Epithelial cell of prostate (primary cell): ENCODE data around the gene HBQ1.
"Not testable (repeated sequence)": the region's sequence is repeated elsewhere in the genome, so short reads cannot be mapped to it uniquely, and the experiment has no call there.

Source experiments
- DNase-seq: peaks from one replicate; pipeline ENCODE4 v3.0.0-alpha.2; 2011; ENCODE audit warnings: low read depth, low spot score
- H3K27ac ChIP-seq: fragments of 450-650 bp; 2 replicates; pipeline ENCODE4 v1.5.1; 2017; ENCODE audit warnings: mild to moderate bottlenecking

The HBQ1 gene

DNA sequence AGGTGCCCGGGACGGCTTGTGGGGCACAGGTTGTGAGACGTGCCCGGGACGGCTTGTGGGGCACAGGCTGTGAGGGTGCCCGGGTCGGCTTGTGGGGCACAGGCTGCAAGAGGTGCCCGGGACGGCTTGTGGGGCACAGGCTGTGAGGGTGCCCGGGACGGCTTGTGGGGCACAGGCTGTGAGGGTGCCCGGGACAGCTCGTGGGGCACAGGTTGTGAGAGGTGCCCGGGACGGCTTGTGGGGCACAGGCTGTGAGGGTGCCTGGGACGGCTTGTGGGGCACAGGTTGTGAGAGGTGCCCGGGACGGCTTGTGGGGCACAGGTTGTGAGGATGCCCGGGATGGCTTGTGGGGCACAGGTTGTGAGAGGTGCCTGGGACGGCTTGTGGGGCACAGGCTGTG lies 20.0 kb upstream of the HBQ1 start:
- H3K27ac ChIP-seq, DNase-seq: not testable (repeated sequence)

DNA sequence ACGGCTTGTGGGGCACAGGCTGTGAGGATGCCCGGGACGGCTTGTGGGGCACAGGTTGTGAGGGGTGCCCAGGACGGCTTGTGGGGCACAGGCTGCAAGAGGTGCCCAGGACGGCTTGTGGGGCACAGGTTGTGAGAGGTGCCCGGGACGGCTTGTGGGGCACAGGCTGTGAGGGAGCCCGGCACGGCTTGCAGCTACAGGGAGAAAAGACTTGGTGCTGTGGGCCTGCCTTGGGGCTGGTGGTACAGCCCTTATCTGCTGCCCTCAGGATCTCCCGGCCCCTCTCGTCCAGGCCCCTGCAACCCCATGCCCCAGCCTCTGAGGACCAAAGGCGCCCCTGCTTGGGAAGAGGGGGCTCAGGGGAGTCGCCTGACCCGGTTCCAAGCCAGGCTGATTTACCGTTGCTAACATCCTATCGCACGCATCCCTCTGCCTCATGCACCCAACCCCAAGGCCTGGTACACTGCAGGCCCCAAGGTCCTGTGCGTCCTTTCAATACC lies 19.5 kb upstream of the HBQ1 start:
- no peak for DNase-seq
- no peak overlapping the region for H3K27ac ChIP-seq

DNA sequence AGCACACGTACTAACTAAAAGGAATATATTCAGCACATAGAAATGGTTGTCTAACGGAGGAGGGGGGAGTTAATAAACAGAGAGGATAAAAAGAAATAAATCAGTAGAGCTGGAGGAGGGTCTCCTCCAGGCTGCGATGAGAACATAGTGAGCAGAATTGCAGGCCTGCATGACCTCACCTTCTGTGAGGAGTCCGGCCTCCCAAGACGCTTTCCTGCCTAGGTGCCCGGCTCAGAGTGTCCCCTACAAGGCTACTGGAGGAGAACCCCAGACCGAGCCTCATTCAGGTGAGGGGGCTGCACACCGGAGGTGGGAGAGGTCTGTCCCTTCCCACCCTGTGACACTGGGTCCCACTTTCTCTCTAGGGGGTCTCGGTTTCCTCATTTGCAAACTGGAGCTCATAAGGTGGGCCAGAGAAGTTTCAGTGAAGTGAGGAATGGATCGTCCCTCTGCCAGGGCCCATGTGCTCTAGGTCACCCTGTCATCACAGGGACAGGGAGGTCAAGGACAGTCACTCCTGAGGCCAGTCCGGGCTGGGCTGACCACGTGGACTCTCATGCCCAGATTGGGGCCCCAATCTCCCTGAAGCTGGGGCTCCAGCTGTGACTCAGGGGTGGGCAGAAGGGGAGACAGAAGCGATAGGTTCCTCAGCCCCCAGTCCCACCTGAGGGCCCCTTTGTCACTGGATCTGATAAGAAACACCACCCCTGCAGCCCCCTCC lies 17.8 kb upstream of the HBQ1 start:
- H3K27ac ChIP-seq, result no peak overlapping the region
- DNase-seq, result no peak

DNA sequence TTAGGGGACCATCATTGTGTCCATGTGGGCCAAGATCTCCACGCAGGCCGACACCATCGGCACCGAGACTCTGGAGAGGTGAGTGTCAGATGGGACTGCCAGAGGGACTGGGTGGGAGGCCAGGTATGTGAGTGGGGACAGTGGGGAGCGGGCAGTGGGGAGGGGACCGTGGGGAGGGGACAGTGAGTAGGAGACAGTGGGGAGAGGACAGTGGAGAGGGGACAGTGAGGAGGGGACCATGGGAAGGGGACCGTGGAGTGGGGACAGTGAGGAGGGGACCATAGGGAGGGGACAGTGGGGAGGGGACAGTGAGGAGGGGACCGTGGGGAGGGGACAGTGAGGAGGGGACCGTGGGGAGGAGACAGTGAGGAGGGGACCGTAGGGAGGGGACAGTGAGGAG lies 17.1 kb upstream of the HBQ1 start:
- DNase-seq, H3K27ac ChIP-seq: not testable (repeated sequence)

DNA sequence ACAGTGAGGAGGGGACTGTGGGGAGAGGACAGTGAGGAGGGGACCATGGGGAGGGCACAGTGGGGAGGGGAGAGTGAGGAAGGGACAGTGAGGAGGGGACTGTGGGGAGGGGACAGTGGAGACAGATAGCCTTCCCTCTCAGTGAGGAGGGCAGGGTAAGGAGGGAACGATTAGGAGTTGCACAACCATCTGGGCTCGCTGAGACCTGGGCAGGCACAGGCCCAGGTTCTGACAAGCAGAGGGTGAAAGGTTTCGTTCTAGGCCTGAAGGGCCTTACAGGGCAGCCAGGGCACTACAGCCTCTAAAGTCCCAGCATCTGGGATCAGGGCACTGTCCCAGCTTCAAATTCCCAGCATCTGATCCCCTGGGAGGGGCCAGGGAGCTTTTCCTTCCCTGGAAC lies 16.6 kb upstream of the HBQ1 start:
- not testable (repeated sequence) for DNase-seq, H3K27ac ChIP-seq

DNA sequence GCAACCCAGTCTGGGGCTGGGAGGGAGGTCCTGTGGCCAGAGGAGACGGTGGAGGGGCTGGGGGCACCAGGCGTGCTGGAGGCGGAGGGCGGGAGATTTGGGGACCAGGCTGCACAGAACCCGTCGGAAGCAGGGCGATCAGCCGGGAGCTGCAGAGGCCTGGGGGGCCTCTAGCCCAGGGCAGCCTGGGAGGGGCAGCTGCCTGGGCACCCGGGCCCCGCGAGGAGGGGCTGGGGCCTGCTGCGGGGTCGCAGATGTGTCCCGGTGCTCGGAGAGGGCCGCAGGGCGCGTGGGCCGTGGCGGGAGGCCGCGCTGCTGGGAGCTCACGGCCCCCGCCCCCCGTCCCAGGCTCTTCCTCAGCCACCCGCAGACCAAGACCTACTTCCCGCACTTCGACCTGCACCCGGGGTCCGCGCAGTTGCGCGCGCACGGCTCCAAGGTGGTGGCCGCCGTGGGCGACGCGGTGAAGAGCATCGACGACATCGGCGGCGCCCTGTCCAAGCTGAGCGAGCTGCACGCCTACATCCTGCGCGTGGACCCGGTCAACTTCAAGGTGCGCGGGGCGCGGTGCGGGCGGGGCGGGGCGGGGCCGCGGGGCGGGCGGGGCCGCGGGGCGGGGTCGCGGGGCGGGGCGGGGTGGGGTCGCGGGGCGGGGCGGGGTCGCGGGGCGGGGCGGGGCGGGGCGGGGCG lies 16.0 kb upstream of the HBQ1 start:
- DNase-seq, H3K27ac ChIP-seq: not testable (repeated sequence)

DNA sequence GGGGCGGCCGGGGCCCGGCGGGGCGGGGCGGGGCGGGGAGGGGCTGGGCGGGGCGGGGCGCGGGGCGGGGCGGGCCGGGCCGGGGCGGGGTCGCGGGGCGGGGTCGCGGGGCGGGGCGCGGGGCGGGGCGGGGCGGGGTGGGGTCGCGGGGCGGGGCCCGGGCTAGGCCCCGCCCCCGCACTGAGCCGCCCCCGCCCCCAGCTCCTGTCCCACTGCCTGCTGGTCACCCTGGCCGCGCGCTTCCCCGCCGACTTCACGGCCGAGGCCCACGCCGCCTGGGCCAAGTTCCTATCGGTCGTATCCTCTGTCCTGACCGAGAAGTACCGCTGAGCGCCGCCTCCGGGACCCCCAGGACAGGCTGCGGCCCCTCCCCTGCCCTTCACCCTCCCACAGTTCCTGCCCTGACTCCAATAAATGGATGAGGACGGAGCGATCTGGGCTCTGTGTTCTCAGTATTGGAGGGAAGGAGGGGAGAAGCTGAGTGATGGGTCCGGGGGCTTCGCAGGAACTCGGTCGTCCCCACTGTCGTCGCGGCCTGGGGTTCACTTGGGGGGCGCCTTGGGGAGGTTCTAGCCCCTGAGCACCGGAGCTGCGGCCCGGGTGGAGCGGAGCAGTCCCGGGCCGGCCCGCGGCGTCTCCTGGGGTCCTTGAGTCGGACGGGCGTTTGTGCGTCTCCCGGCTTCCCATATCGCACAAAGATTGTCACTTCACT lies 15.3 kb upstream of the HBQ1 start:
- H3K27ac ChIP-seq, result no peak overlapping the region
- DNase-seq, result no peak

DNA sequence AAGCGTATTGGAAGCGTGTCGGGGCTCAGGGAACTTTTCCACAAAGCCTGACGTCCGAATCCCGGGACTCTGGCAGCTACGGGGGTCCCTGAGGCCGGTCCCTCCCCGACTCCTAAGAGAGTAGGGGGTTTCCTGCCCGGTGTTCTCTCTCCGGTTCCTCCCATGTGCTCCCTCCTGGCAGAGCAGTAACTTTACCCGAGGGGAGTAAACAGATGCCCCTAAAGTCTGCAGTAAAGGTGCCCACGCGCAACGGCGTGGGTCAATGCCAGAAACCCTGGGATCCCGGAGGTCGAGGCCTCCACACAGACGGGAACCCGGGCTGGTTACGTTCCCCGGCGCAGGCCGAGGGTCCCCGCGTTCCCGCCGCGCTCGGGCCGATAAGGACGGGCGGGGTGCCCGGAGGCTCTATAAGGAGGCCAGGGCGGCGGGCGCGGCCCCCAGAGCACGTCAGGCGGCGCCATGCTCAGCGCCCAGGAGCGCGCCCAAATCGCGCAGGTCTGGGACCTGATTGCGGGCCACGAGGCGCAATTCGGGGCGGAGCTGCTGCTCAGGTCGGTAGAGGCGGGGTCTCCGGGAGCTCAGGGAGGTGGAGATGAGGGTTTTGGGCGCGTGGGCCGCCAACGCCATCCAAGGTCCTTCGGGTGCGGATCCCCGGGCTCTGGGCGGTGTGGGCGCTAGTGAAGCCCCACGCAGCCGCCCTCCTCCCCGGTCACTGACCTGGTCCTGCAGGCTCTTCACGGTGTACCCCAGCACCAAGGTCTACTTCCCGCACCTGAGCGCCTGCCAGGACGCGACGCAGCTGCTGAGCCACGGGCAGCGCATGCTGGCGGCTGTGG lies 14.5 kb upstream of the HBQ1 start, which contains the start of gene HBM:
HBM (plus strand) TSS at position 440 of the 836 bp plus-strand sequence; CDS start at position 460, 20 bp downstream.
- H3K27ac ChIP-seq, result no peak within 1 kb of the TSS
- DNase-seq, result no peak

DNA sequence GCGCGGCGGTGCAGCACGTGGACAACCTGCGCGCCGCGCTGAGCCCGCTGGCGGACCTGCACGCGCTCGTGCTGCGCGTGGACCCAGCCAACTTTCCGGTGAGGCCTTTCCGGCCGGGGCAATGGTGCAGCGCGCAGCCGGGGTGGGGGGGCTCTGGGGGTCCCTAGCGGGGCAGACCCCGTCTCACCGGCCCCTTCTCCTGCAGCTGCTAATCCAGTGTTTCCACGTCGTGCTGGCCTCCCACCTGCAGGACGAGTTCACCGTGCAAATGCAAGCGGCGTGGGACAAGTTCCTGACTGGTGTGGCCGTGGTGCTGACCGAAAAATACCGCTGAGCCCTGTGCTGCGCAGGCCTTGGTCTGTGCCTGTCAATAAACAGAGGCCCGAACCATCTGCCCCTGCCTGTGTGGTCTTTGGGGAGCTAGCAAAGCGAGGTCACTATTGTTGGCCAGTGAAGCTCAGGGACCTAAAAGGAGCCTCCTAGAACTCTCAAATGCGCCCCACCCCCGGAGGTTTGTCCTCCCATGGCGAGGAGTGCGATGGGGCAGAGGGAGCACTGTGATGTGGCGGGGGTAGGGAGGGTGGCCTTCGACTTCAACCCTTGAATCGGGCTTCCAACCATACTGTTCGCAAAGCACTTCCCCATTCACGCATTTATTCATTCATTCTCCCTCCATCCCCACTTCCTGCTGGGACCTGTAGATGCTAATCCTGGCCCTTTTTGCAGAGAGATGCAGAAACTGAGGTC lies 13.7 kb upstream of the HBQ1 start:
- DNase-seq, result no peak
- H3K27ac ChIP-seq, result no peak overlapping the region

DNA sequence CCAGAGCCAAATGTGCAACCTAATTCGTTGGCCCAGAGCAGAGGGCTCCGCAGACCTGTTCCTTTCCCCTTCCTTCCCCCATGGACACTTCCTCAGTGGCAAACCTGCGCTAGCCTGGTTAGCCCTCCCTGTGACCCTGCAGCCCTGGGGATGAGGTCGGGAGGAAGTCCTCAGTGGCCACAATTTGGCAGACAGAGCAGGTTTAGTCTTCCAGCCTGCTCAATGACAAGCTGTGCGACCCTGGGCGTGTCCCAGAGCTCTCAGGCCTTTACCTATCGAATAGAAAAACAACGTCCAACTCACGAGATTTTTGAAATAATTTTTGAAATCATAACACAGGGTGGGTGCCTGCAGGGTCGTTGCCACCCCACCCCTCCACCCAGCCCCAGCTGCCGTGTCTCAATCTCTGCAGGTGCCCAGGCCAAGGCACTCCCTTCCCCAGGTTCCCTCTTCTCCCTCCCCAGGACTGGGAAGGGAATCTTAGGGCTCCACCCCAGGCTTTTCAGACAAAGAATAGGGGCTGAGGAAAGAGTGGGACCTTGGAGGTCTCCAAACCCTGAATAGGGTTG lies 13.1 kb upstream of the HBQ1 start:
- H3K27ac ChIP-seq, result no peak overlapping the region
- DNase-seq, result no peak

DNA sequence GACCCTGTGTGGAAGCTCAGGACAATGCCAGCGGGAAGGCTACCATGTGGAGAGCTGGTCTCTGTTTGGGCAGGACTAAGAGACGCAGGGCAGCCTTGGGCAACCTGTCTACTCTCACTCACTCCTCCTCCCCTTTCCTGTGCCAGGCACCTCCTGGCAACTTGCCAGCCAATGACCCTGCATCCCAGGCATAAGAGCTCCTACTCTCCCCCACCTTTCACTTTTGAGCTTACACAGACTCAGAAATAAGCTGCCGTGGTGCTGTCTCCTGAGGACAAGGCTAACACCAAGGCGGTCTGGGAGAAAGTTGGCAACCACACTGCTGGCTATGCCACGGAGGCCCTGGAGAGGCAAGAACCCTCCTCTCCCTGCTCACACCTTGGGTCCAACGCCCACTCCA lies 11.8 kb upstream of the HBQ1 start:
- H3K27ac ChIP-seq, result no peak overlapping the region
- DNase-seq, result no peak

DNA sequence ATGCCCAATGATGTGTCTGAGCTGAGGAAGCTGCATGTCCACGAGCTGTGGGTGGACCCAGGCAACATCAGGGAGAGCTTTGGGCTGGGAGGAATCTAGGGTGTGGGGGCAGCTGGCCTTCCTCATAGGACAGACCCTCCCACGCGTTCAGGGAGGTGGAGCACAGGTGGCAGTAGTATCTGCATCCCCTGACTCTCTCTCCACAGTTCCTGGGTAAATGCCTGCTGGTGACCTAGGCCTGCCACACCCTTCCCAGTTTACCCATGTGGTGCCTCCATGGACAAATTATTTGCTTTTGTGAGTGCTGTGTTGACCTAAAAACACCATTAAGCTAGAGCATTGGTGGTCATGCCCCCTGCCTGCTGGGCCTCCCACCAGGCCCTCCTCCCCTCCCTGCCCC lies 11.2 kb upstream of the HBQ1 start:
- no peak for DNase-seq
- no peak overlapping the region for H3K27ac ChIP-seq

DNA sequence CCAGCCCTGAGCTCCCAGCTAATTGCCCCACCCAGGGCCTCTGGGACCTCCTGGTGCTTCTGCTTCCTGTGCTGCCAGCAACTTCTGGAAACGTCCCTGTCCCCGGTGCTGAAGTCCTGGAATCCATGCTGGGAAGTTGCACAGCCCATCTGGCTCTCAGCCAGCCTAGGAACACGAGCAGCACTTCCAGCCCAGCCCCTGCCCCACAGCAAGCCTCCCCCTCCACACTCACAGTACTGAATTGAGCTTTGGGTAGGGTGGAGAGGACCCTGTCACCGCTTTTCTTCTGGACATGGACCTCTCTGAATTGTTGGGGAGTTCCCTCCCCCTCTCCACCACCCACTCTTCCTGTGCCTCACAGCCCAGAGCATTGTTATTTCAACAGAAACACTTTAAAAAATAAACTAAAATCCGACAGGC lies 10.2 kb upstream of the HBQ1 start:
- DNase-seq, H3K27ac ChIP-seq: not testable (repeated sequence)

DNA sequence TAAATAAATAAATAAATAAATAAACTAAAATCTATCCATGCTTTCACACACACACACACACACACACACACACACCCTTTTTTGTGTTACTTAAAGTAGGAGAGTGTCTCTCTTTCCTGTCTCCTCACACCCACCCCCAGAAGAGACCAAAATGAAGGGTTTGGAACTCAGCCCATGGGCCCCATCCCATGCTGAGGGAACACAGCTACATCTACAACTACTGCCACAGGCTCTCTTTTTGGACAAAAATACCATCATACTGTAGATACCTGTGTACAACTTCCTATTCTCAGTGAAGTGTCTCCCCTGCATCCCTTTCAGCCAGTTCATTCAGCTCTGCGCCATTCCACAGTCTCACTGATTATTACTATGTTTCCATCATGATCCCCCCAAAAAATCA lies 9.5 kb upstream of the HBQ1 start:
- no peak for DNase-seq
- no peak overlapping the region for H3K27ac ChIP-seq

DNA sequence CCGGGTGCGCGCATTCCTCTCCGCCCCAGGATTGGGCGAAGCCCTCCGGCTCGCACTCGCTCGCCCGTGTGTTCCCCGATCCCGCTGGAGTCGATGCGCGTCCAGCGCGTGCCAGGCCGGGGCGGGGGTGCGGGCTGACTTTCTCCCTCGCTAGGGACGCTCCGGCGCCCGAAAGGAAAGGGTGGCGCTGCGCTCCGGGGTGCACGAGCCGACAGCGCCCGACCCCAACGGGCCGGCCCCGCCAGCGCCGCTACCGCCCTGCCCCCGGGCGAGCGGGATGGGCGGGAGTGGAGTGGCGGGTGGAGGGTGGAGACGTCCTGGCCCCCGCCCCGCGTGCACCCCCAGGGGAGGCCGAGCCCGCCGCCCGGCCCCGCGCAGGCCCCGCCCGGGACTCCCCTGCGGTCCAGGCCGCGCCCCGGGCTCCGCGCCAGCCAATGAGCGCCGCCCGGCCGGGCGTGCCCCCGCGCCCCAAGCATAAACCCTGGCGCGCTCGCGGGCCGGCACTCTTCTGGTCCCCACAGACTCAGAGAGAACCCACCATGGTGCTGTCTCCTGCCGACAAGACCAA lies 7.8 kb upstream of the HBQ1 start, which contains the start of gene HBA2:
HBA2 (plus strand) TSS at position 503 of the 568 bp plus-strand sequence; CDS start at position 540, 37 bp downstream.
- not testable (repeated sequence) for H3K27ac ChIP-seq, DNase-seq

DNA sequence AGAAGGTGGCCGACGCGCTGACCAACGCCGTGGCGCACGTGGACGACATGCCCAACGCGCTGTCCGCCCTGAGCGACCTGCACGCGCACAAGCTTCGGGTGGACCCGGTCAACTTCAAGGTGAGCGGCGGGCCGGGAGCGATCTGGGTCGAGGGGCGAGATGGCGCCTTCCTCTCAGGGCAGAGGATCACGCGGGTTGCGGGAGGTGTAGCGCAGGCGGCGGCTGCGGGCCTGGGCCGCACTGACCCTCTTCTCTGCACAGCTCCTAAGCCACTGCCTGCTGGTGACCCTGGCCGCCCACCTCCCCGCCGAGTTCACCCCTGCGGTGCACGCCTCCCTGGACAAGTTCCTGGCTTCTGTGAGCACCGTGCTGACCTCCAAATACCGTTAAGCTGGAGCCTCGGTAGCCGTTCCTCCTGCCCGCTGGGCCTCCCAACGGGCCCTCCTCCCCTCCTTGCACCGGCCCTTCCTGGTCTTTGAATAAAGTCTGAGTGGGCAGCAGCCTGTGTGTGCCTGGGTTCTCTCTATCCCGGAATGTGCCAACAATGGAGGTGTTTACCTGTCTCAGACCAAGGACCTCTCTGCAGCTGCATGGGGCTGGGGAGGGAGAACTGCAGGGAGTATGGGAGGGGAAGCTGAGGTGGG lies 6.9 kb upstream of the HBQ1 start:
- H3K27ac ChIP-seq, DNase-seq: not testable (repeated sequence)

DNA sequence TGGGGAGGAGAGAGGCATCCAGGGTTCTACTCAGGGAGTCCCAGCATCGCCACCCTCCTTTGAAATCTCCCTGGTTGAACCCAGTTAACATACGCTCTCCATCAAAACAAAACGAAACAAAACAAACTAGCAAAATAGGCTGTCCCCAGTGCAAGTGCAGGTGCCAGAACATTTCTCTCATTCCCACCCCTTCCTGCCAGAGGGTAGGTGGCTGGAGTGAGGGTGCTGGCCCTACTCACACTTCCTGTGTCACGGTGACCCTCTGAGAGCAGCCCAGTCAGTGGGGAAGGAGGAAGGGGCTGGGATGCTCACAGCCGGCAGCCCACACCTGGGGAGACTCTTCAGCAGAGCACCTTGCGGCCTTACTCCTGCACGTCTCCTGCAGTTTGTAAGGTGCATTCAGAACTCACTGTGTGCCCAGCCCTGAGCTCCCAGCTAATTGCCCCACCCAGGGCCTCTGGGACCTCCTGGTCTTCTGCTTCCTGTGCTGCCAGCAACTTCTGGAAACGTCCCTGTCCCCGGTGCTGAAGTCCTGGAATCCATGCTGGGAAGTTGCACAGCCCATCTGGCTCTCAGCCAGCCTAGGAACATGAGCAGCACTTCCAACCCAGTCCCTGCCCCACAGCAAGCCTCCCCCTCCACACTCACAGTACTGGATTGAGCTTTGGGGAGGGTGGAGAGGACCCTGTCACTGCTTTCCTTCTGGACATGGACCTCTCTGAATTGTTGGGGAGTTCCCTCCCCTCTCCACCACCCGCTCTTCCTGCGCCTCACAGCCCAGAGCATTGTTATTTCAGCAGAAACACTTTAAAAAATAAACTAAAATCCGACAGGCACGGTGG lies 6.1 kb upstream of the HBQ1 start:
- not testable (repeated sequence) for H3K27ac ChIP-seq, DNase-seq
